ENCODE results near the gene MBTPS1.
"Not testable (repeated sequence)": the region's sequence is repeated elsewhere in the genome, so short reads cannot be mapped to it uniquely, and the experiment has no call there.

Gene MBTPS1

DNA sequence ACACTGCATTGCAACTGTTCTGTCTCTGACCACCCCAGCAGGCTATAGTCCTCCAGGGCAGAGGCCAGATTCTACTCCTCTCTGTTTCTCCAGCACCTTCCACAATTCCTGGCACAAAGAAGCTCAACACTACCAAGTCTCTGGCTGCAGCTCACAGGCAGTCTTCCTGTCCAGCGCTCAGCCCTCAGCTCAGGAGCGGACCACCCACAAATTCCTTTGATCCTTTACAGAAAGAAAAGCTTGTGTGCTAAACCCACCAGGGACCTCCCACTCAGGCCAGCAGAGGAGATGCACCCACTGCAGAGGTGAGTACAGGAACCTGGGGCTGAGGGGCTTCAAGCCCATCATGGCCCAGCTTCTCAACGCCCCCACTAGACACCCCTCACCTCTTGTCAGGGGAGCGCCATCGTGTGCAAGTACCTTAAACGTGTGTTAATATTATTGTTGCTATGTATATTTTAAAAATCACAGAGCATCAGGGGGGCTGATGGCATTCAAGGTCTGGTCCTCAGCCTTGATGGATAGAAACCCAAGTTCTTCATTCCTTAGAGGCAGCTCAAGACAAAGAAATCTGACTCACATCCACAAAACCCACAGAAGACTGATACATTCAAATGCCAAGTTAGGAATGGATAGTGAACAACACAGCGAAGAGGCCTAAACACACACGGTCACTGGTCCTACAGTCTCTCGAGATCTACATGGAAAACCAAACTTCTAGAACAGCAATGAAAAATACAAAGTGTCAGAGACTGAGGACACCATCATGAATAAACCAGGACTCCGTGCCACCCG lies 19.8 kb upstream of the MBTPS1 start:
- DNase-seq: no peak

DNA sequence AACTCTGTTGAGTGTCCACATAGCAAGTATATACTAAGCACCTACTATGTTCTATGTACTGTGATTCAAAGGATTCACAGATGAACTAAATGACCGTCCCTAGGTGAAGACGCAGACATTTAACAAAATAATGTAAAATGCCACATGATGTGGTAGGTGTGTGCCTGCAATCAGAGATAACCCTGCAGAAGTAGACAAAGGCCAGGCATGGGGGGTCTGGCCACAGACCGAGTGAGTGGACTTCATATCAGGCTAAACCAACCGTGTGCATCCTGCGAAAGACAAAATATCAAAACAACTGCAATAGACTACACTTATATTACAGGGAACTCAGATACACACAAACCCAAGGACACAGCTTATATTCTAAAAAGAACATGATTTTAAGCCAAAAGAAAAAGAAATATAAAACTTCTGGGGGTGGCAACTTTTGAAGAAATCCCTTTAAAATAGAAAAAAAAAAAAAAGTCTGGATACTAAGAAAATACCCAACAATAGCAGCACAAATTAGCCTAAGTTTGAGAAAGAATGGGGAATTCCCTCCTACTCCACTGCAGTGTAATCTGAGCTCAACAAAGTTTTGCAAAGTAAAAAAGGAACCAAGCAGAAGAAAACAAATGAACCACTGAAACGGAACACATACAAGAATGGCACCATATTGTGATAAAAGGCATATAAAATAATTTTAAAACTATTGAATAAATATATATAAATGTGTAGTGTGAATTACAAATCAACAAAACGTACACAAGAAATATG lies 16.0 kb upstream of the MBTPS1 start:
- DNase-seq: no peak

DNA sequence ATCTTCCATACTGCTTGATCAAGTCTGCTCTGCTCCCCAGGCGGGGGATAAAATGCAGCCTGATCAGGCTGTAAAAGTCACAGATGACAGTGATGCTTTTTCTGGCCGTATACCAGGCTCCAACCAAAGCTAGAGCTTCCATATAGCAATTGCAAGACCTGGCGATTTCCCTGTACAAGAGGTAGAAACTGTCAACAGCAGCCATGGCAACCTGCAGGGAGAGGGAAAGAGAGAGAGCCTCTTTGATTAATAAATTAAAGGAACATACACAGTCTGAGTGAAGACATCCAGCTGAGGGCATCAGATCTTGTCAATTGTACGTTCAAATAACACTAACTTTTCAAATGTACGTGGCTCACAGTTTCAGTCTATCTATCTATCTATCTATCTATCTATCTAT lies 14.4 kb upstream of the MBTPS1 start:
- no peak for DNase-seq

DNA sequence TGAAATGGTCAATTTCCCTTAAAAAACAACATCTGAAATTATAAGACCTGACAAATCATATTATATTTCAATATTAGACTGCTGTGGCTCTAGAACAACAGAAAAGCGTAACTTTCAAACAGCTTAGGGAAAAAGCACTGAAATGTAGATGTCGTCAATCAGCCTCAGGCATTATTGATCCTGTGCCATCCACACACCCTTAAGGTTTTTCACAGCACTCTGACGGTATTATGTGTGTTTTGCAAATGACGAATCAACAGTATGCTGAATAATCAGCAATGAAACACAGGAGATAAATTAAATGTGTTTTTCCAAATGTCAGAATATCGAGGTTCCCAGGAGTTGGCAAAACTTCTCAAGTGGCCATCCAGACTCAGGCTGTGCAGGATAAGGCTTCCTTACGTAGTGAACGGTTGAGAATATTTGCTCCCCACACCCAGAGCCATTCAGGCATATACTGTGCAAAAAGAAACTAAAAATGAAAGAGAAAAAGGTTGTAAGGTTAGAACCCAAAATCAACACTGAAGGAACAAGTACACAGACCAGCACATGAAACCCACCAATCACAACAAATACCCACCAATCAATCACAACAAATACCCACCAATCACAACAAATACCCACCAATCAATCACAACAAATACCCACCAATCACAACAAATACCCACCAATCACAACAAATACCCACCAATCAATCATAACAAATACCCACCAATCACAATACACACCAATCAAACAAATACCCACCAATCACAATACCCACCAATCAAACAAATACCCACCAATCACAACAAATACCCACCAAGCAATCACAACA lies 7.7 kb upstream of the MBTPS1 start:
- DNase-seq: no peak

DNA sequence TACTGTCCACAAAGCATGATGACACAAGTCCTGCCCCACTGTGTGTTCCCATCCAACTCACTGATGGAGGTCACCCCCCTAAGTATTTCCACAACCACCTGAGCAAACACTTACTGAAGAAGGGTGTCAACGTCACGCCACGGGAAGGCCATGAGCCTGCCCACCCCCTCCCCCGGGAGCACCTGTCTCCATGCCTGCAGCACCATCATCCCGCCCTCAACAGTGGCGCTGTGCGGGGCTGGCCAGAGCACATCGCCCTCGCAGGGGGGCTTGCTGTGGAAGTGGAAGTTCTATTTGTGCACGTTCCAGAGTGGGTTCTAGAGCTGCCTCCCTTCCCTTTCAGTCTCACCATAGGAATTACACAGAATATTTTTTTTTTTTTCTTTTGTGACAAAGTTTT lies 4.3 kb upstream of the MBTPS1 start:
- no peak for DNase-seq

DNA sequence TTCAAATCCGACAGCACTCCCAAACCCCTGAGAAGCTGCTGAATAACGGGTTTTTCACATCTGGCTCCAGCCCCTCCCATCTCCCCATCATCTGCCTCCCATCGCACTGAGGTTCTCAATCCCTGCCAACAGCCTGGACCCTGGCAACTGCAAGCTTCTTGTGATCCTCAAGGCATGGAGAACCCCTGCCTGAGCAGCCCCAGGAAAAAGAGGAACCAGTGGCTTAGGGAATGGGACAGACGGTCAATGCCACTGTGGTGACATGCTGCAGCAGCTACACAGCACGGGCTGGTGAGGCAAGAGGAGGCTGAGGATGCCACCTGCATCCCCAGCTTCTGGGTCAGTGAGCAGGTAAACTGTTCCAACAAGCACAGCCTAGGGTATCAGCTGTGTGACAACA lies 3.3 kb upstream of the MBTPS1 start:
- no peak for DNase-seq

DNA sequence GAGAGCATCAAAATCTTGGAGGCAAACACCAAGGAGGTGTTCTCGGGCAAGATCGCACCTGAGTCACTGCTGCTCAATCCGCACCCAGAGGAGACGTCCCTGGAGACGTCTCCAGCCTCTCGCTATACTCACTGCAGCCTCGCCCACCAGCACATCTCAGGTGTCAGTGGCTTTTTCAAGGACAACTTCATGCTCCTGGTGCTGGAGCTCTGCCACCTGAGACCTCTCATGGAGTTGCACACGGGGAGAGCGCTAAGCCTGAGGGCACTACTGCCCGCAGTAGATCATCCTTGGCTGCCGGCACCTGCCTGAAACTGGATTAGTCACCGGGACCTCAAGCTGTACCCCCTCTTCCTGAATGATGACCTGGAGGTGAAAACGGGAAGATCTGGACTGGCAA lies 2.6 kb upstream of the MBTPS1 start:
- no peak for DNase-seq

DNA sequence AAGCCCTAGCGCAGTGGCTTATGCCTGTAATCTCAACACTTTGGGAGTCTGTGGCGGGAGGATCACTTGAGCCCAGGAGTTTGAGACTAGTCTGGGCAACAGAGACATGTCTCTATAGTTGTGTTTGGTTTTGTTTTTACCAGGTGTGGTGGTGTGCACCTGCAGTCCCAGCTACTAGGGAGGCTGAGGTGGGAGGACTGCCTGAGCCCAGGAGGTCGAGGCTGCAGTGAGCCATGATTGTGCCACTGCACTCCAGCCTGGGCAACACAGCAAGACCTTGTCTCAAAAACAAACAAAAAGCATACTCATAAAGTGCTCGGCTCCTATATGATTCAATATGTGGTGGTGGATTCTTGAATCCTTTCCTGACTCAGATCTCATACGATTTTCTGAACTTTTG lies 1.6 kb upstream of the MBTPS1 start:
- DNase-seq: not testable (repeated sequence)

DNA sequence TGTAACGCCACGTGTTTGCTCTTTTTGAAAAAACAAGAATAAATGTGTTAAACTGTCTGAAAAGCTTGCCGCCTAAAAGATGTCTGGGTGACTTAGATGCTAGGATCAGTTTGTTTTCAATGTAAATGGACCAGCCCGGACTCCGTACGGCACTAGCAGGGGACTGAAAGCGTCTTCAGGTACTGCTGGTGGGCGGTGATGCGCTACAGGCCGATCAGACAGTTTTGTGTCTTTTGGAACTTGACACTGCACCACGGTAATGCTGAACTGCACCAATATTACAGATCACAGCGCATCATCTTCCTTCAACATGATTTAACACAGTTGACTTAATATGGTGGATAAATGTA lies 727 bp upstream of the MBTPS1 start:
- DNase-seq: peak; percentile 42

DNA sequence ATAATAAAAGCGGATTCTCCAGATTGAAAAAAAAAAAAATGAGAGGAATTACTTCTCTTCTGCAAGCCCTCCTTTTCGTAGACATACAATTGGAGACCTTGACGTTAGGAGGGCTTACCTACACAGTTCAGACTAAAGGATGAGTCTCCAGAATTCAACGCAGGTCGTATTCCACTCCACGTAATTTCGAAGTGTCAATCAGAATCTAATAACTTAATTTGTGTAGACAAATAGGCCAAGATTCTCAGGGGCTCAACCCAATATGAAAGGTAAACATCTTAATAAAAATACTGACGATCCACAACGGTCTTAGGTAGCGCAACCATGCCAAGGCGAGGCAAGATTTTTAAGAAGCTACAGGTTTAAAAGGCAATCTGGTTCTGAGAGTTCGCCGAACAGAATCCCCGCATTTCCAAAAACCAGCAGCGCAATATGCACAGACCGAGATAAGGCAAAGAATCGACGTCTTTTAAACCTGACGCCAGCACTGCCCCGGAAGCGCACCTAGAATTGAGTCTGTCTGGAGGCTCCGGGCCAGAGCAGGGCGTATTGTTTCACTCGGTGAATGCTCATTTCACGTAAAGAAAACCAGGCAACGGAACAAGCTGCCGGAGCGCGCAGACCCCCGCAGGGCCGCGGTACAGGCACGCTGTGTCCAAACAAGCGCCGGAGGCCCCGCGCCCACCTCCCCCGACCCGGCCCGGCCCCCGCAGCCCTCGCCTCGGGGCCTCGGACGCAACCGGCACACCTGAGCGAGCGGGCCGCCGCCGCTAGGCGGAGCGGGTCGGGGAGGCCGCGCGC lies 623 bp downstream of the MBTPS1 start:
- DNase-seq: peak; percentile 55

DNA sequence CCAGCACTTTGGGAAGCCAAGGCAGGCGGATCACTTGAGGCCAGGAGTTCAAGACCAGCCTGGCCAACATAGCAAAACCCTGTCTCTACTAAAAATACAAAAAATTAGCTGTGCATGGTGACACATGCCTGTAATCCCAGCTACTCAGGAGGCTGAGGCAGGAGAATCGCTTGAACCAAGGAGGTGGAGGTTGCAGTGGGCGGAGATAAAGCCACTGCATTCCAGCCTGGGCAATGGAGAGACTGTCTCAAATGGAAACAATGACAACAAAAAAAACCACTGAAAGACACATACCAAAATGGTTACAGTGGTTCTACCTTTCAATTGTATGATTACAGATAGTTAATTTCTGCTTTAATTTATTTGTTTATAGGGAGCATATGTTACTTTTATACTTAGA lies 4.8 kb downstream of the MBTPS1 start:
- DNase-seq: not testable (repeated sequence)

DNA sequence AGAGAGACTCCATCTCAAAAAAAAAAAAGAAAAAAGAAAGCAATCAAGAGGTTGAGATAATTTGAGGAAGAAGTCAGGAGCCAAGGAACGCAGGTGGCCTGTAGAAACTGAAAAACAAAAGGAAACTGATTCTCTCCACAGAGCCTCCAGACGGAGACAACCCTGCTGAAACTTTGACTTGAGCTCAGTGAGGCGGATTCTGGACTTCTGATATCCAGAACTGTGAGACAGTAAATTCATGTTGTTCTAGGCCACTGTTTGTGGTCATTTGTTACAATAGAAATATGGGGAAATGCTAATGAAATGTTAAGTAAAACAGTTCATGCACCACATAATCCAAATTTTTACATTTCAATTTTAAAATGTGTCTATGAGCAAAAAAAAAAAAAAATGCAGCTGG lies 5.2 kb downstream of the MBTPS1 start:
- no peak for DNase-seq

DNA sequence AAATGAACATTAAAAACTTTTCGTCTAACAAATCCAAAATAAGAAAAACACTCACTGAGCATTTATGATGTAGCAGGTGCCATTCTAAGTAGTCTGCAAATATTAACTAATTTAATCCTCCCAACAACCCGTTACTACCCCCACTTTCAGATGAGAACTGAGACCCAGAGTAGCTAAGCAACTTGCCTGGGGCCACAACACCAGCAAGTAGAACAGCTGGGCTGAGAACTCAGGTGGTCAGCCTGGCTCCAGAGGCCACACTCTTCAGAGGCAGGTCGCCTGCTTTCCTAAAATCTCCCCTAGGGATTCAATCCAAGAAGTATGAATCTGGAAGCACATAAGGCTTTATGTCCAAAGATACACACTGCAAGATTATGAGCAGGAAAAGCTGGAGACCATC lies 6.2 kb downstream of the MBTPS1 start:
- DNase-seq: no peak

DNA sequence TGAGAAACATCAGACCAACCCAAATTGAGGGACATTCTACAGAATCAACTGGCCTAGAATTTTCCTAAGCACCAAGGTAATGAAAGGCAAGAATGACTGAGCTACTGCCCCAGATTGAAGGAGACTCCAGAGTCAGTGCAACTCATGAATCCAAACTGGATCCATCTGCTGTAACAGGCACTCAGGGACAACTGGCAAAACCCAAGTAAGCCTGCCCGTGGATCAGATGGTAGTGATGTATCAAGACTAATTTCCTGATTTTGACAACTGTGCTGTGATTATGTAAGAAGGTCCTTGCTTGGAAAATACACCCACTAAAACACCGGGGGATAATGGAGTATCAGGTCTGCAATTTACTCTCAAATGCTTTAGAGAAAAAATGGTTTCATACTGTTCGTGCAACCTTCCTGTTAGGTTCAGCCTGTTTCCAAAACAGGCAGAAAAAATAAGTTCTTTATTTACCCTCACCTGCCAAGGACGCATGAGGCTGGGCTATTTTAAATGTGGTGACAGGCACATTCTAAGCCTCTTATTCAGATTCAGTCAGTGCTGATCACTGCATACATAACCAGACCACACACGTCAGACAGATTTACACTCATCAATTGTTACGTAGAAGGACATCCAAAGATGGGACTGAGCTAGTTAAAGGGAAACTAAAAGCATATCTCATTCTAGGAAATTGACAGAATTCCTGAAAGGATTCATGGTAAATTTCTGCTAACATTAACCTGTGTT lies 7.0 kb downstream of the MBTPS1 start:
- DNase-seq: no peak

DNA sequence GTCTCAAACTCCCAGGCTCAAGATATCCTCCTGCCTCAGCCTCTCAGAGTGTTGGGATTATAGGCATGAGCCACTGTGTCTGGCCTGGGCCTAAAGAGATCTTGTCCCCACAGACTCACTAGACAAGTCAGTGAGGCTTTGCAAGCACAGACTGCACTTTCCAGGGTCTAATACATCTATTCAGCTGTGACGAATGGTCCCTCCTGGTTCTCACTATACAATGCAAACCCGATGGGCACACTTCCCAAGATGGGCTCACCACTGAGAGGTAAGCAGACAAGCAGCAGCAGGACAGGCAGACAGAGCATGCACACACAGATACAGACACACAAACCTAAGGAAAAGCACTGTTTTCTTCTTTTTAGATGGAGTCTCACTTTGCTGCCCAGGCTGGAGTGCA lies 8.8 kb downstream of the MBTPS1 start:
- no peak for DNase-seq

DNA sequence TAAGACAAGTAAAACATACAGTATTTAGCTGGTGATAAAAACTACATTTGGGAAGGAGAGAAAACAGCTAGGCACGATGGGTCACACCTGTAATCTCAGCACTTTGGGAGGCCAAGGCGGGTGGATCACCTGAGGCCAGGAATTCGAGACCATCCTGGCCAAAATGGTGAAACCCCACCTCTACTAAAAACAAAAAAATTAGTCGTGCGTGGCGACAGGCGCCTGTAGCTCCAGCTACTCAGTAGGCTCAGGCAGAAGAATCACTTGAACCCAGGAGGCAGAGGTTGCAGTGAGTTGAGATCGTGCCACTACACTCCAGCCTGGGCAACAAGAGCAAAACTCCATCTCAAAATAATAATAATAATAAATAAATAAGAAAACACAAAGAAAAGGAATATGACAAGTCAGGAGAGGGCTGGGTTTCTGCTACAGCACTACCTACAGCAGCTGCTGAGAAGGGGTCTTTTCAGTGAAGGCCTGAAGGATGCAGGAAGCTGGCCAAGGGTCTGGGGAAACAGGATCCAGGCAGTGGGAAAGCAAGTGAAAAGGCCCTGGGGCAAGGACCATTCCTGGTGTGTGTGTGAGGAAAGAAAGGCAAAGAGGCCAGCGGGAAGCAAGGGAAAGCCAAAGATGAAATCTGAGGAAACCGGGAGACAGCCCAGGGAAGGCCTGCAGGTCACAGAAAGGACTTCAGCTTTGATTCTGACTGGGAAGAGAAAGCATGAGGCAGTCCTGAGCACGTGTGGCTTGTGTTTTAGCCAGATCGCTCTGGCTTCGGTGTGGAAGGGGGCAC lies 10.6 kb downstream of the MBTPS1 start:
- DNase-seq: no peak

DNA sequence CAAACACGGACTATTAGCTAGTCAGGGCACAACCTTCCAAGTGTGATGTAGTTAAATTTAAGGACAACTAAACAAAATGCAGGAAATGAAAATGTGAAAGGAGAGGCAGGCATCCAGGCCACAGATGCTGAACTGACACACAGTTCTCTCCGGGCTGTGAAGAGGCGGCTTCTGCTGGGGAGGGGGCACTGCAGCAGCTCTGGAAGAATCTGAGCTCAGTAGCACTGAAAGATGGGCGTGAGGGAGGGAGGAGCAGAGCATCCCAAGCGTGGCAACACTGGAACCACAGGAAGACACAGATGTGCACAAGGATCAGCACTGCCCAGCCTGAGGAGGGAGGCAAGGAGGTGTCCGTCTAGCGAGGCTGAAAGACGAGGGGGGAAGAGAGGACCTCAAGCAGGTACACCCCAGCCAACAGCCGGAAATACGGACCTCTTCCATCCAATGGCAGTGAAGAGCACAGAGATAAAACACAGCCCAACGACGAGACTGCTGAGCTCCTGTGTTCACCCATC lies 11.4 kb downstream of the MBTPS1 start:
- DNase-seq: no peak

DNA sequence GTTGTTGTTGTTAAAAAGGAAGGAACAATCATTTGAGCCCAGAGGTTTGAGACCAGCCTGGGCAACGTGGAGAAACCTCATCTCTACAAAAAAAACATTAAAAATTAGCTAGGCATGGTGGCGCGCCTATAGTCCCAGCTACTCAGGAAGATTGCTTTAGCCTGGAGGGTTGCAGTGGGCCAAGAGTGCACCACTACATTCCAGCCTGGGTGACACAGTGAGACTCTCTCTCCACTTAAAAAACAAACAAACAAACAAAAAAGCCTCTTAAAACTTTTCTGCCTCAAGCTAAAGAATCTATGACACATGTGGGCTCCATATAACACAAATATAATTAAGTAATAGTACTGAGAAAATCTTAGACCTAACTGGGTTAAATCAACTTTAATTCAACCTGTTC lies 12.5 kb downstream of the MBTPS1 start:
- no peak for DNase-seq

DNA sequence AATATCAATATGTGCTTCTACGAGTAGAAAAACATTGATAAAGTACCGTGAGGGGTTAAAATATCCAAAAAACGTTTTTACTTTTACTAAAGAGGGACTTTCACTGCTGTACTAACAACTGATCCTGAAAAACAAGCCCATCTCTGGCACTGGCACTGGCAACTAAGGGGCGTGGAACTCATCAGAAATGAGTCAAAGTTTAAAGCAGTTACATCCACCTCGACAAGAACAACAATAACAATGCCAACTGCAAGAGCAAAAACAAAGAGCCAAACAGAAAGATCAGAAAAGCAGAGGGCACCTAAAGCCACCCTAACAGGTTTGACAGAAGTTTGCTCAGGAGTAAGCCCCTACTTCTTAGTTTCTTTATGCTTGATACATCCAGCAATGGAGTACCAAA lies 13.1 kb downstream of the MBTPS1 start:
- no peak for DNase-seq

DNA sequence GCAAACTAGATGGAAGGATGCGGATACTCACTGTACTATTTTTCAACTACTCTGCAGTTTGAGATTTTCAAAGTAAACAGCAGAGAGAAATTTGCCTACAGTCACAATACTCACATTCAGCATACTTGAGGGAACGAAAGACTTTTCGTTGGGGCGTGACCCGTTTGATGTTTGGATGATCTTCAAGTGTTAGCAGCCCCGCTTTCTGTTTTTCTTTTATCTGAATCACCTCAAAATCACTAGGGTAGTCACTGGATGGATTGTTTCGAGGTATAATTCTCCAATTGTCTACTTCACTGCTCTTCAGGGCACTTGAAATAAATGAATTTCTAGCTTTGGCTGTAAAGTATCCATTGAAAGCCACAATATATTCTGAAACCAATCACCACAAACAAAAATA lies 17.8 kb downstream of the MBTPS1 start:
- DNase-seq: no peak

DNA sequence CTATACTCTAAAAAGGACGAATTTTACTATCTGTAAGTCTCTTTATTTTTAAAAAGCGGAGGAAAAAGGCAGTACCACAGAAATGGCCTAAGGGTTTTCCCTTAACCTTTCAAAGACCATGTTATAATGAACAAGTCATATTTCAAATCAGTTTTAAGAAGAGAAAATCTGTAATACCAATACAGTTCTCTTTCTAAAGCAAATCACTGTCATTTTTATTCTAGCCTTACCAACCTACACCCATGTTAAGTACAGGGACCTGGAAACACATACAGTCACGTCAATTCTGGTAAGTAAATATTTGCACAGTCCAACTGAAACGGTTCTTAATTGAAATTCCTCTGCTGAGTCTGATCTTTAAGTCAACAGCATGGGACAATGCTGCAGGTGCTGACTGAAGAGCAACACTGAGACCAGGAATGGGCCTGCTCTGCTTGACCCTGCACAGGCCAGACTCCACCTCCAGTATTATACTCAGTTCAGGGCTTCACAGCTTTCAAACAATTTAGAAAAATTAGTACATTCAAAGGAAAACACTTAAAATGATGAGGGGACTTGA lies 20.2 kb downstream of the MBTPS1 start:
- peak; percentile 77 for DNase-seq
